Neural cell (in vitro differentiated cells): Measurements from ENCODE around the gene TSEN15. TPM values are rescaled to one million over a fixed set of nuclear protein-coding genes. Genes with fewer than 3 reads are reported as not detected.

Experiments
- H2AFZ ChIP-seq: fragments of 200-600, 300-800 bp; sonication (generic), shearing (Covaris generic); 2 replicates; pipeline ENCODE4 v1.6.0; 2014; ENCODE audit warnings: low read depth, mild to moderate bottlenecking, antibody characterized with exemption, low read length, moderate library complexity
- H3F3A ChIP-seq: fragments of 200-600 bp; shearing (Covaris generic); 2 replicates; pipeline ENCODE4 v1.6.1; 2016; ENCODE audit warnings: mild to moderate bottlenecking, moderate library complexity, mixed read lengths, antibody characterized with exemption, low read length; ENCODE audit not compliant: insufficient read depth, poor library complexity, severe bottlenecking
- H3K27ac ChIP-seq: fragments of 200-600, 300-800 bp; sonication (generic), shearing (Covaris generic); 2 replicates; pipeline ENCODE4 v1.5.1; 2014; ENCODE audit warnings: mild to moderate bottlenecking, low read length, moderate library complexity
- H3K27me3 ChIP-seq: fragments of 300-800, 200-600 bp; sonication (generic), shearing (Covaris generic); 2 replicates; pipeline ENCODE4 v1.6.0; 2014; ENCODE audit warnings: mild to moderate bottlenecking, low read depth, low read length, moderate library complexity; ENCODE audit not compliant: insufficient read depth
- H3K36me3 ChIP-seq: fragments of 300-800, 200-600 bp; sonication (generic), shearing (Covaris generic); 2 replicates; pipeline ENCODE4 v1.5.1; 2014; ENCODE audit warnings: mild to moderate bottlenecking, antibody characterized with exemption, low read length, moderate library complexity; ENCODE audit not compliant: insufficient read depth
- H3K4me2 ChIP-seq: fragments of 300-800, 200-600 bp; sonication (generic), shearing (Covaris generic); 2 replicates; pipeline ENCODE4 v1.6.0; 2014; ENCODE audit warnings: mild to moderate bottlenecking, low read length
- H3K4me3 ChIP-seq: fragments of 300-800, 200-600 bp; sonication (generic), shearing (Covaris generic); 2 replicates; pipeline ENCODE4 v1.5.1; 2014; ENCODE audit warnings: mild to moderate bottlenecking, low read length, moderate library complexity
- H3K79me2 ChIP-seq: fragments of 200-600 bp; shearing (Covaris generic); replicated peaks from 2 replicates; pipeline ENCODE4 v1.6.0; 2014; ENCODE audit warnings: mild to moderate bottlenecking, low read length, moderate library complexity; ENCODE audit not compliant: insufficient read depth
- H3K9ac ChIP-seq: fragments of 300-800, 200-600 bp; sonication (generic), shearing (Covaris generic); 2 replicates; pipeline ENCODE4 v1.6.1; 2016; ENCODE audit warnings: mild to moderate bottlenecking, low read length, mixed read lengths
- H3K9me2 ChIP-seq: fragments of 200-600 bp; shearing (Covaris generic); 2 replicates; pipeline ENCODE4 v1.6.1; 2016; ENCODE audit warnings: mild to moderate bottlenecking, low read length, mixed read lengths; ENCODE audit not compliant: insufficient read depth
- H3K9me3 ChIP-seq: fragments of 200-600, 300-800 bp; sonication (generic), shearing (Covaris generic); 2 replicates; pipeline ENCODE4 v1.6.1; 2016; ENCODE audit warnings: mild to moderate bottlenecking, mixed run types, low read length, moderate library complexity, mixed read lengths
- H4K20me1 ChIP-seq: fragments of 200-600 bp; shearing (Covaris generic); 2 replicates; pipeline ENCODE4 v1.6.1; 2016; ENCODE audit warnings: mild to moderate bottlenecking, mixed run types; ENCODE audit not compliant: insufficient read depth
- CTCF ChIP-seq: fragments of 450-650 bp; IDR thresholded peaks from 2 replicates; pipeline ENCODE4 v1.5.1; 2014; ENCODE audit warnings: antibody characterized with exemption, mild to moderate bottlenecking, moderate library complexity; ENCODE audit not compliant: poor library complexity, severe bottlenecking
- EP300 ChIP-seq: fragments of 450-650 bp; conservative IDR thresholded peaks from 2 replicates; pipeline ENCODE4 v1.6.1; 2014; ENCODE audit warnings: antibody characterized with exemption, mild to moderate bottlenecking, moderate library complexity; ENCODE audit not compliant: poor library complexity, severe bottlenecking
- EZH2 ChIP-seq: fragments of 200-600, 300-800 bp; shearing (Covaris generic), sonication (generic); IDR thresholded peaks from 2 replicates; pipeline ENCODE4 v1.6.1; 2014; ENCODE audit warnings: antibody characterized with exemption, low read length, borderline replicate concordance, mild to moderate bottlenecking; ENCODE audit not compliant: insufficient read depth, poor library complexity, severe bottlenecking
- MXI1 ChIP-seq: fragments of 450-650 bp; conservative IDR thresholded peaks from 2 replicates; pipeline ENCODE4 v1.6.1; 2014; ENCODE audit warnings: antibody characterized with exemption, mild to moderate bottlenecking; ENCODE audit not compliant: poor library complexity, severe bottlenecking
- POLR2AphosphoS5 ChIP-seq: IDR thresholded peaks from 2 replicates; pipeline ENCODE4 v1.6.1; 2012
- RAD21 ChIP-seq: fragments of 450-650 bp; conservative IDR thresholded peaks from 2 replicates; pipeline ENCODE4 v1.6.1; 2014; ENCODE audit warnings: antibody characterized with exemption, mild to moderate bottlenecking, moderate library complexity
- REST ChIP-seq: IDR thresholded peaks from 2 replicates; pipeline ENCODE4 v1.6.1; 2012; ENCODE audit warnings: borderline replicate concordance
- SMC3 ChIP-seq: fragments of 450-650 bp; conservative IDR thresholded peaks from 2 replicates; pipeline ENCODE4 v1.6.1; 2014; ENCODE audit warnings: antibody characterized with exemption, mild to moderate bottlenecking, moderate library complexity; ENCODE audit not compliant: poor library complexity
- TAF1 ChIP-seq: IDR thresholded peaks from 2 replicates; pipeline ENCODE4 v1.6.1; 2012; ENCODE audit warnings: low read depth
- polyA plus RNA-seq: library from polyadenylated mRNA; depleted of rRNA; stranded (reverse); fragments of >200 nt; gene quantifications from 2 replicates; pipeline ENCODE4 v1.2.3, GENCODE V29; 2014

Gene TSEN15
- polyA plus RNA-seq, 1 donor from 2014 or later, result 56.9 TPM

GRCh38 chr1:184035719-184036516 is 15.6 kb upstream of the TSEN15 start:
- H3K9ac ChIP-seq, result peak overlapping the region; percentile 65
- no peak overlapping the region for H3K27ac ChIP-seq
- peak overlapping the region; percentile 37 for H3K4me2 ChIP-seq
- H3K36me3 ChIP-seq, result no peaks in the 10 kb centered on the region
- peak overlapping the region; percentile 75 for H3K4me3 ChIP-seq
- H2AFZ ChIP-seq, result no peak overlapping the region
- no peaks in the 10 kb centered on the region for H3F3A ChIP-seq
- no peak for TF ChIP-seq TAF1
- no peak for TF ChIP-seq CTCF
- TF ChIP-seq SMC3, result no peak
- TF ChIP-seq RAD21, result no peak
- TF ChIP-seq REST, result no peak
- TF ChIP-seq EZH2, result no peak
- no peak for TF ChIP-seq EP300
- no peak for TF ChIP-seq MXI1
- no peak for TF ChIP-seq POLR2AphosphoS5
- H3K79me2 ChIP-seq, result no peaks in the 10 kb centered on the region
- H3K9me2 ChIP-seq, result no peaks in the 10 kb centered on the region
- peaks cover 21% of the 10 kb centered on the region for H3K27me3 ChIP-seq
- no peaks in the 10 kb centered on the region for H4K20me1 ChIP-seq
- H3K9me3 ChIP-seq, result no peaks in the 10 kb centered on the region

GRCh38 chr1:184036517-184036949 is 15.0 kb upstream of the TSEN15 start:
- H3F3A ChIP-seq, result no peaks in the 10 kb centered on the region
- H4K20me1 ChIP-seq, result no peaks in the 10 kb centered on the region
- no peak overlapping the region for H2AFZ ChIP-seq
- H3K9me3 ChIP-seq, result no peaks in the 10 kb centered on the region
- H3K9me2 ChIP-seq, result no peaks in the 10 kb centered on the region
- peak overlapping the region; percentile 65 for H3K9ac ChIP-seq
- H3K4me3 ChIP-seq, result peak overlapping the region; percentile 75
- H3K36me3 ChIP-seq, result no peaks in the 10 kb centered on the region
- peaks cover 21% of the 10 kb centered on the region for H3K27me3 ChIP-seq
- H3K4me2 ChIP-seq, result peak overlapping the region; percentile 37
- H3K79me2 ChIP-seq, result no peaks in the 10 kb centered on the region
- H3K27ac ChIP-seq, result no peak overlapping the region
- TF ChIP-seq RAD21, result no peak
- TF ChIP-seq CTCF, result no peak
- TF ChIP-seq EZH2, result no peak
- no peak for TF ChIP-seq REST
